Measurements from ENCODE around the gene MCAM.

MCAM gene

DNA sequence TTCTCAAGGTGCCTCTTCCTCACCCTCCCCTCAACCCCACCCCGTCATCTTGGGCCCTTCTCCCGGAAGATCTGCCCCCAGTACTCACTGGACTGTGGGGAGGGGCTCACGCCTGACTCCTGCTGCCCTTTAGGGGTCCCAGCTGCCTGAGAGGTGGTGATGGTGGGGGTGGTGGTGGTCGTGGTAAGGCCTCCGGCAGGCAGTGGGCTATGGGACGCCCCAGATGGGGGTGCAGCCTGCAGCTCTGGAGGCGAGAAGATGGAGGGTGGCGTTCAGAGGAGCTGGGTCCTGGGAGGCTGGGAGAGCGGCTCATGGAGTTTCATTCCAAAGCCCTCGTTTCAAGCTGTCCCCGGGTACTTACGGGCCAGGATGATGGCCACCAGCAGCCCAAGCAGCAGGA lies 28.8 kb upstream of the MCAM start:
- DNase-seq (ENCODE audit: low read depth in 3 of 3, low spot score in 1 of 3), result no peak

DNA sequence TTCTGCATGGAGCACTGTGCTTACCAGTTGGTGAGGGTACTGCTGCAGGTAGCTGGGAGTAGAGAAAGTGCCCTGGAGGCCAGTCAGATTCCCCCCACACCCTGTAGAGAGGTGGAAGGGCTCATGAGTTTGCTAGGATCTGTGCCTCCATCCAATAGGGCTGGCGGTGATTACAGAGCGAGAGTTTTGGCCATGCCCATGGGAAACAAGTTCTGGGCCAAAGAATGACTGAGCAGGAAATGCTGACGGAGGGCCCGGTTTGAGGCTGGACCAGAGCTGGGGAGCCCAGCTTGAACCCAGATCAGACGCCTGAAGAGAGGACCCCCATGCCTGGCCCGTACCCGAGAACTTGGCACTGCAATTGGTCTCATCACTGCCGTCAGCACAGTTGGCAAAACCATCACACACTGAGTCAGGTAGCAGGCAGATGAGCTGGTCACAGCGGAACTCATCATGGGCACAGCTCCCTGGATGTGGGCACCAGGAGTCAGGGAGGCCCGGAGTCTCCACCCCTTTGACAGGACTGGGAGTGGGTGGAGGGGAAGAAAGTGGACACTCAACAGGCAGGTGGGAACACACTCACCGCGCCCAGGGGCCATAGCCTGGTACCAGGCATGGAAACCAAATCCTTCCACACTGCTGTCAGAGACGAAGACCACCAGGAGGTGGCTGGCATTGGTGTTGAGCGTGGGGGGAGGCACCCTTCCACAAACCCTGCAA lies 27.5 kb upstream of the MCAM start:
- DNase-seq (ENCODE audit: low read depth in 3 of 3, low spot score in 1 of 3), result no peak

DNA sequence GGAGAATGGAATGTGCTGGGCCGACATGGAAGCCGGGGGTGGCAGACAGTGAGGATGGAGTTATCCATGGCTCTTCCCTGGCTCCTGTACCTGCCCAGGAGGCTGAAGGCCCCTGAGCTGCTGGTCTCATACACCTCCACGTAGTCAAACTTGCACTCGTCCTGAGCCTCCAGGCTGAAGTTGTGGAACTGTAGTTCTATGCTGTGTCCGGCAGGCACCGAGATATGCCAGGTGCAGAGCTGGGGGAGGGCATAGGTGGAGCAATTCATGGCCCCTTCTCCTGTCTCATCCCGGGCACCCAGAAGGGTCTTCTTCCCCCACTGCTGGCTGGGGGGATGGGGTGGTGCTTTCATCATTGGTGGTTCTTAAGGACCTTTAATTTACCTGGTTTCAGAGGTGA lies 26.8 kb upstream of the MCAM start:
- DNase-seq (ENCODE audit: low read depth in 3 of 3, low spot score in 1 of 3), result no peak

DNA sequence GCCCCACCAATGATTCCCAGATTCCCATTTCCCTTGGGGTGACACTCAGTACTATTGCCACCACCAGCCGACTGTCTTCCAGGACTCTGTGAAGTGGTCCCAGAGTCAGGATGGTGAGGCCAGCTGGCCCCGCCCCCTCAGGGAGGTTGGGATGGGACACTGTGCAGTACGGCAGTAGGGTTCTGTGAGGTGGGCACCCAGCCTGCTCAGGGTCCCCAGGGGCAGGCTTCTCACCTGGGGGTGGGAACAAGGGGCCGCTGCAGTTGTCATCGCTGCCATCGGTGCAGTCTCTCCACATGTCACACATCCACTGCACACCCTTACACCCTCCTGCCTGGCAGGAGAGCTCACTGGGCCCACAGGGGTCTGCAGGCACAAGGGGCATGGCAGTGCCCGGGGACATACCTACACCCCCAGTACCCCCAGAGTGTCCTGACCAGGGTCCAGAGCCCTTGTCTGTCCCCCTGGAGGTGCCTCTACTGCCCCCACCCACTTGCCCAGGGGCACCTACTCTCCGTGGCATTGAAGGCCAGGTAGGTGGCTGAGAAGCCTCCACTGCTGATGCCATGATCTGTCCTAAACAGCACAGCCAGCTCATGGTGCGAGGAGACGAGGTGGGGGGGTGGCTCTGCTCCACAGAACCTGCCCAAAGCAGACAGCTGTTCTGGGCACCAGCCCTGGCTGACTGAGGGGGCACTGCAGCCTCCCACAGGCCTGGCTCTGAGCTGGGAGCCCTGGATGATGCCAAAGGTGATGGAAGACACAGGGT lies 25.6 kb upstream of the MCAM start:
- DNase-seq (ENCODE audit: low read depth in 3 of 3, low spot score in 1 of 3), result no peak

DNA sequence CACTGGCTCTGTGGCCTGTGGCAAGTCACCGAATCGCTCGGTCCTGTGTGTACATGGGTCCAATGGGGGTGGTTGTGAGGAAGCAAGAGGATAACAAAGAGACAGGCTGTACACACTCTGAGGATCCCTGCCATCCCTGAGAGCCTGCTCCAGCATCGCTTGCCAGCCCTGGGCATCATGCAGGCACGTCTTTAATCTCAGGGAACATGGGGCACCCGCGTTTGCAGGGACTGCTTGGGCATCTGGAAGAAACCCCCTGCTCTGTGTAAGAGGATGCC lies 25.0 kb upstream of the MCAM start:
- no peak for DNase-seq (ENCODE audit: low read depth in 3 of 3, low spot score in 1 of 3)

DNA sequence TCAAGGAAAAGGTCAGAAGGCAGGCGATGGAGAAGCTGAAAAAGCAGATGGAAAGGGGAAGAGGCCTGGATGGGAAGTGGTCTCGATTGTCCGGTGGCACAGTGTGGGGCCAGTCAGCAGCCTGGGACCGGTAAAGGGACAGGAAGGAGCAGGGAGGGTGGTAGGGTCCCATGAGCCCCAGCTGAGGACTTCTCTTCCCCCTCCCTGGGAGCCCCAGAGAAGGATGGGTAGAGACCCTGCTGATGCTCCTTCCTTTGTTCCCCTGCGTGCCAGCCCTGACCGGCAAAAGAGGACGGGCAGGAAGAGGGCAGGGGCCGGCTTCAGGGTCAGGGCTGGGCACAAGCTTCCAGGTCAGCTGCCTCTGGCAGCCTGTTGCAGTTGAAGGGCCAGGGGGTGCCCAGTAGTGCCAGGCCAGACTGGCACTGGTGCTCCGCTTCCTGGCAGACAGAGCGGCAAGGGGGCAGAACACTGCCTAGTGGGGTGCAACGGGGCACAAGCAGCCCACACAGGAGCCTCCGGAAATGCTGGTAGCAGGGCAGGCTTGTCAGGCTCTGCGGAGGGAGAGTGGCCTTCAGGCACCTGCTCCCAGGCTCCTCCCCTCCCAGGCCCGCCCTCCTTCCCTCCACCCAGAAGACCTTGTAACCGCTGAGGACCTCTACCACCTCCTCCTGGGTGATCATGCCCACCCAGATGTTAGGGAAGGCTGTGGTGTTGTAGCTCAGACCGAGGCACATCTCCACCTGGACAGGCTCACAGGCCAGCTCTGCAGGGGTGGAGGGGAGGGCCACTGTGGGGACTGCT lies 24.5 kb upstream of the MCAM start:
- no peak for DNase-seq (ENCODE audit: low read depth in 3 of 3, low spot score in 1 of 3)

DNA sequence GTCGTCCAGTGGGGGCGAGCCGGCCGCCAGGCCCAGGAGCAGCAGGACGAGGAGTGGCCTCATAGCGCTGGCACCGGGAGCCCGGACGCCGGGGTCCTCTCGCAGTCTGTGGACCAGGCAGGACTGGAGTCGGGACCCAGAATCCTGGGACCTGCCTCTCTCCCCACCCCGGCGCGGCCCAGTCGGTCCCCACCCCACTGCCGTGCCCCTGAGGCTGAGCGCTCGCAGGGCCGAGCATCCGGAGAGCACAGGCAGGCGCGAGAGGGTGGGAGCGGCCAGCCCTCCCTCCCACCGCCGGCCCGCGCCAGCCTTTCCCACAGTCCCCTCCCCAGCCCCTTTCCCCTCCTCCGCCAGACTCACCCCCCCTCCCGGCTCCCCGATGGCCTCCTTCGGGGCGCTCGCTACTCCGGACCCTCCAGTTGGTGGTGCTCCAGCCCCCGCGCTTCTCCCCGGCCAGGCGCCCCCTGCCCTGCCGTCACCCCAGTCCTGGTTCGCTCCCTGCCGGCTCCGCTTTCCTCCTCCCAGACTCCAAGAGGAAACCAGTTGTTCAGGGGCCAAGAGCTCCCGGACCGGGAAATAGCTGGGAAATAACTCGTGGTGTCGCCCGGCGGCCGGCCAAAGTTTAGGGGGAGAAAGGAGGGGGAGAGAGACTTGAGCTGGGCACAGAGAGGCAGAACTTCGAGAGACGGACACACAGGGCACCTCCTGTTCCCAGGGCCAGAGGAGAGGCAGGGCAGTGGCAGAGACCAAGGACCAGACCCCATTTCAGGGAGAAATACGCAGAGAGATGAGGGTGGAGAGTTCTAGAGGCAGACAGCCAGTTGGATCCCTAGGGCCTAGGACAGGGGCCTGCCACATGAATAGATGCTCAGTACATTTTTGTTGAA lies 23.6 kb upstream of the MCAM start, which contains the start of gene C1QTNF5:
TSS of gene C1QTNF5 (minus strand) at position 549 of the 887 bp plus-strand sequence. CDS start at position 63, 486 bp downstream.
- DNase-seq (ENCODE audit: low read depth in 3 of 3, low spot score in 1 of 3), result no peak

DNA sequence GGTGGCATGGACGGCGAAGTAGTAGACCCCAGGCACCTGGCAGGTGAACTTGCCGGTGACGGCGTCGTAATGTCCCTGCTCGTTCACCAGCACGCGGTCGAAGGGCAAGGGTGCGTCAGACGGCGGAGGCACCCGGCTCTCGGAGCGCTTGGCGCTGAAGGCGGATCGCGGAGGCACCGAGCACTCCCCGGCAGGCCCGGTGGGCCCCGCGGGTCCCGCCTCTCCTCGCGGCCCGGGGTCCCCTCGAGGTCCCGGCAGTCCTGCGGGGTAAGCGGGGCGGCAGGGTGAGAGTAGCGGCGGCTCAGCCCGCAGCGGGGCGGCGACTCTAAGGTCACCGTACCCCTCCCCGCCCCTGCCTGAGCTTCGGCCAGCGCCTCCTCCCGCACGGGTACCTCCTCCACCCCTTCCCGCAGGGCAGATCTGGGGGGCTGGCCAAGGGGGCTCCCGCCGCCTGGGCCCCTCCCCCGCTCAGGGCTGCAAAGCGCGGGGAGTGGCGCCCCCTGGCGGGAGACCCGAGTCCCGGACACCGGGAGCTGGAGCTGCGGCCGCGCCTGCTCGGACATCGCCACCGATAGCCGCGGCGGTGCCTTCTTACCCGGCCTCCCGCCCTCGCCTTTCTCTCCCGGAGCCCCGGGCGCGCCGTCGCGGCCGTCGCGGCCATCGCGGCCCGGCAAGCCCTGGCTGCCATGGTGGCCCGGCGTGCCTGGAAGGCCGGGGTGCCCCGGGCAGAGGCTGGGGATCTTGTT lies 22.8 kb upstream of the MCAM start:
- no peak for DNase-seq (ENCODE audit: low read depth in 3 of 3, low spot score in 1 of 3)

DNA sequence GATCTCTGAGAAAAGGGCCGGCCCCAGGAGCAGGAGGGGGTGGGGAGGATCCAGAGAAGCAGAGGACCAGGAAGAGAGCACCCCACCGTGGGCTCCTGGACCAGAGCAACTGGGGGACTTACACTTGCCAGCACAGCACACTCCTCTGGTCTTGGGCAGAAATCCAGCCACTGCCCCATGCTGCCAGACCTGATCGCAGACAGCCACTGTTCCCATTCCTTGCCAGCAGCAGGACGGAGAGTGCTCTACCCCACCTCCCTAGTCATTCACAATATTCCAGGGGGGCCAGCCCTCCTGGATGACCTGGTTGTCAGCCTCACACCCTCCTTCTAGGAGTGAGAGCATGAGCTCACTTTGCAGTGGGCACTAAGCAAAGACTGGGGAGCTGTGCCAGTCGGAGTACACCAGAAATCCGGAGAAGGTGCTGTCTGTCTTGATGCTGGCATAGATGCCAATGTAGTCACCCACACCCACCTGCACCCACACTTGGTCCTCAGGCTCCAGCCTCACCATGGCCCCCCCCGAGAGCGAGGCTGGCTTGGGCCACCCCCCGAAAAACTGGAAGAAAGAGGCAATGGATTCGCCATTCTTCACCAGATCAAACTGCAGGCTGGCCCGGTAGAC lies 22.1 kb upstream of the MCAM start:
- no peak for DNase-seq (ENCODE audit: low read depth in 3 of 3, low spot score in 1 of 3)

DNA sequence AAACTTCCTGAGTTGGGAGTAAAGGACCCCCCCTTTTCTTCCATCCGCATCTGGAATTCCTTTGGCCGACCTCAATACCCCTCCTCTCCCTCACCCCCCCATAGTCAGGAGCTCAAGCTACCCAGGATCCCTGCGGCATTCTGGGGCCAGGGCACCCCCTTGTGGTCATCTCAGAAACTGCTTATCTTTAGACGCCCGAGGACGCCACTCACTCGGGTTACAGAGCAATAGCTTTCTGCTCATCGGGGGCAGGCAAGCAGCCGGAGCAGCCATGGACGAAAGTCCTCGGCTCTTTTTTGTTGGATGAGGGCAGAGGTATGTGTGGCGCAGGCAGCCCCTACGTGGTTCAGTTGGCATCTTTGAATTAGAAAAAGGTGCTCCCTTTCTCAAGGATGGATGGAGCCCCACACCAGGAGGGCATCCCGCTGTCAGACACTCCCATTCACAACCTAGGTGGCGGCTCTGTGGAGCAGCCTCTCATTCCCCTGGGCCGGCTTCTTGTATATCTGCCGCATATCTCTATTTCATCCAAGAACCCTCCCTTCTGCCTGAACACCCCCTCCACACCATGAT lies 21.5 kb upstream of the MCAM start:
- DNase-seq (ENCODE audit: low read depth in 3 of 3, low spot score in 1 of 3), result peak in 2 of 3 donors; percentile 40 to 52

DNA sequence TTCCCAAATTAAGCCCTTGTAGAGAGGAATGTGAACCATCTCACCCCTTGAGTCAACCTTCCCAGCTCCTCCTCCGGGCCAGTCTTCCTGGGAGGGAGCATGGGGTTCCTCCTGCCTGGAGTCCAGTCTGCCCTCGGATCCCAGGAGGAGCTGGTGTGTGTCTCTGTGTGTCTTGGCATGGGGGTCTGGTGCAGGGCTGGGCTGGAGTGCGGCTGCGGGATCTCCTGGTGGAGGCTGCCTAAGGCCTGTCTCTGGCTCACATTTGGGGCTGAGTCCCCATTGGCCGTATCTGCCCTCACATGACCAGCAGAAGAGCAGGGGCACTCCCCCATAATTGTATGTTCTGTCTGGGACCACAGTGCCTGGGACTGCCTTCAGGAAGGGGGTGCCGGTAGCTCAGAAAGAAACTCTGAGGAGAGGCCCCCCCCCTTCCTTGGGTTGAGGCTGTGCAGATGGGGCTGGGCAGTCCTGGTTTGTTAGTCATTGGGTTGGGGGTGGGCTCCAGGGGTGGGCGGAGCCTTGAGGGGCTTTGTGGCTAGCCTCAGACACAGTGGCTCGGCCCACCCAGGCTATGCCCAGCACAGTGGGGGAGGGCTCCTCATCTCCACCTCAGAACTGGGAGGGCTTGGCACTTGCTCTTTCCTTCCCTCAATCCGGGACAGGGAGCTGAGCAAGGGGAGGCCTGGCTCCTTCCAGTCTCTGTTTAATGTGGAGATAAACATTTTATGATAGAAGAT lies 20.8 kb upstream of the MCAM start:
- DNase-seq (ENCODE audit: low read depth in 3 of 3, low spot score in 1 of 3), result no peak

DNA sequence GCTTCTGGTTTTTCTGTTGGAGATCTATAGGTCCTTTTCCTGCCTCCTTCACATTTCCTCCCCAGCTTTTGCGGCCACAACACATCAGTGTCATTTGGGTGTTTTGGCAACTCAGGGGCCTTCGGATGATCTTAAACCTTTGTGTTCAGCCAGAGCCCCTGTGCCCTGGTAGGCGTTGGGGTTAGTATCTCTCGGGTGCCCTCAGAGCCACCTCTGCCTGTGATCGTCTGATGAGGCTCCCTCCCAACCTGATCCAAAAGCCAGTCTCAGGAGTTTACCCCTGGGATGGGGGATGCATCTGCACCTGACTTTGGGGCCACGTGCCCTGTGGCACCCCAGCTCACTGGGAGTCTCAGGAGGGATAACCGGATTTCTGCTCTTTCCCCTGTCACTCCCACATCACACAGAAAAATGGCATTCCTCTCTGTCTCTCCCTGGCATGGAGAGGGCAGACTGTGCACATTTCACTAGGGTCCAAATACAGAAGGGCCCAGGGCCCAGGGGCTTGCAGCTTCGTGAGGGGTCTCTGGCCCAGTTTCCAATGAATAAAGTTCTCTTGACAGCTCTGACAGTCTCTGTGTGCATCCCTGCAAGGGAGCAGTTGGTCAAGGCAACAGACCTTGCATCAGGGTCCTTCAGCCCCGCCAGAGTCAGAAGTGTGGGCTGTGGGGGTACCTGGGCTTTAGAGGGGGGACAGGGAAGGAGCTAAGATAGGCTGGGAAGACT lies 20.0 kb upstream of the MCAM start:
- DNase-seq (ENCODE audit: low read depth in 3 of 3, low spot score in 1 of 3), result no peak

DNA sequence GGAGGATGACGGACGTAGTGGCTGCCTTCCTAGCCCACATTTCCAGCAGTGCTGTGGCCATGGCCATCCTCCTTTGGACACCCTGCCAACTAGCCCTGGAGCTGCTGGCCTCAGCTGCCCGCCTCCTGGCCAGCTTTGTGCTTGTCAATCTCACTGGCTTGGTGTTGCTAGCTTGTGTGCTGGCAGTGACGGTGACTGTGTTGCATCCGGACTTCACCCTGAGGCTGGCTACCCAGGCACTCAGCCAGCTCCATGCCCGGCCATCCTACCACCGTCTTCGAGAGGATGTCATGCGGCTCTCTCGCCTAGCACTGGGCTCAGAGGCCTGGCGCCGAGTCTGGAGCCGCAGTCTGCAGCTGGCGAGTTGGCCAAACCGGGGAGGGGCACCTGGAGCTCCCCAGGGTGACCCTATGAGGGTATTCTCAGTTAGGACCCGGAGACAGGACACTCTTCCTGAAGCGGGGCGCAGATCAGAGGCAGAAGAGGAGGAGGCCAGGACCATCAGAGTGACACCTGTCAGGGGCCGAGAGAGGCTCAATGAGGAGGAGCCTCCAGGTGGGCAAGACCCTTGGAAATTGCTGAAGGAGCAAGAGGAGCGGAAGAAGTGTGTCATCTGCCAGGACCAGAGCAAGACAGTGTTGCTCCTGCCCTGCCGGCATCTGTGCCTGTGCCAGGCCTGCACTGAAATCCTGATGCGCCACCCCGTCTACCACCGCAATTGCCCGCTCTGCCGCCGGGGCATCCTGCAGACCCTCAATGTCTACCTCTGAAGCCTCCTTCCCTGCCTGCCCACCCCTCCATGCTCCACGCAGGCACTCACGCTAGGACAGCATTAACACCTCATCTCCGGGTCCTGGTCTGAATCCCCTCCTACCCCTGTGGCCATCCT lies 19.0 kb upstream of the MCAM start:
- no peak for DNase-seq (ENCODE audit: low read depth in 3 of 3, low spot score in 1 of 3)

DNA sequence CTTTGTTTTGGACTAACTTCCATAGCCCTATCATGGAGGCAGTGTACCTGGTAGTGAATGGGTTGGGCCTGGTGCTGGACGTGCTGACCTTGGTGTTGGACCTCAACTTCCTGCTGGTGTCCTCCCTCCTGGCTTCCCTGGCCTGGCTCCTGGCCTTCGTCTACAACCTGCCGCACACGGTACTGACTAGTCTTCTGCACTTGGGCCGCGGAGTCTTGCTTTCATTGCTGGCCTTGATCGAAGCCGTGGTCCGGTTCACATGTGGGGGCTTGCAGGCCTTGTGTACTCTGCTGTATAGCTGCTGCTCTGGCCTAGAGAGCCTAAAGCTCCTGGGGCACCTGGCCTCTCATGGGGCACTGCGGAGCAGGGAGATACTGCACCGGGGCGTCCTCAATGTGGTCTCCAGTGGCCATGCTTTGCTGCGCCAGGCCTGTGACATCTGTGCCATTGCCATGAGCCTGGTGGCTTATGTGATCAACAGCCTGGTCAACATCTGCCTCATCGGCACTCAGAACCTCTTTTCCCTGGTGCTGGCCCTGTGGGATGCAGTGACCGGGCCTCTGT lies 18.2 kb upstream of the MCAM start:
- no peak for DNase-seq (ENCODE audit: low read depth in 3 of 3, low spot score in 1 of 3)

DNA sequence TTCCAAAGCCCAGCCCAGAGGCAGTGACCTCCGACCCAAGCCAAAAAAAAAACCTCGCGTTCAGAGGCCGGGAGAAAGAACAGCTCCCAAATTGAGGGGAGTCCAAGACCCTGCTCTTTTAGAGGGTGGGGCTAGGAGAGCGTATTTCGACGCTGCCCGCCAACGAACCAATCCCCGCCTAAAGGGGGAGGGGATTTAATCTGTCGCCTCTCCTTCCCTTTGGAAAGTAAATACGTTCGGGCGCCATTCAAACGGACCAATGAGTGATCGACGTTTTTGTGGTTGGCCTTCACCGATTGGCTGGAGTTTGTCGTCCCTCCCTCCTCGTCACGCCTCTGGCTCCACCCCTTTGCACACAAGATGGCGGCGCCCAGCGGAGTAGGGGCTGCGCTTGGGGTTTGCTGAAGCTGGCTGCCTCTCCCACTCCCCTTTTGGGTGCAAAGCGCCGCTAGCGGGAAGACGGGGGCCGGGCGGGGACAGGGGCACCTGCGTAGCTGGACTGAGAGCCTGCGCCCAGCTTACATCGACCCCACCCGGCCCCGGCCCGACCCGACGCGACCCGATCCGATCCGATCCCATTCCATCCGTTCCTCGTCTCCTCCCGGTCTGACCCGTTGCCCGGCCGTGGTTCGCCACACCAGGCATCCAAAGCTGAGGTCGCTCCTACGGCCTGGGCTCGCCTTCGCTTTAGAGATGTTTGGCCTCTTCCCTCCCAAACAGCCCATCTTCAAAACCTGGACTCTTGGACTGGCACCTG lies 17.4 kb upstream of the MCAM start, which contains the start of gene RNF26:
TSS of gene RNF26 (plus strand) at position 354 of the 757 bp plus-strand sequence. CDS start 596 bp downstream, outside the sequence.
- DNase-seq (ENCODE audit: low read depth in 3 of 3, low spot score in 1 of 3), result peak; percentile 85 to 86 (median 85)

Data from stimulated activated CD4-positive, alpha-beta T cell treated with anti-CD3 and anti-CD28 coated beads, TNF-alpha, amount 100 ng/mL, for 1 hour (primary cell).